Measurements from ENCODE around the gene ASAH2B.
"Not testable (repeated sequence)": the region's sequence is repeated elsewhere in the genome, so short reads cannot be mapped to it uniquely, and the experiment has no call there.

GRCh38 chr10:50742820-50743219 lies 3.1 kb downstream of the ASAH2B start:
- not testable (repeated sequence) for TF ChIP-seq CTCF (IDR thresholded peaks at IDR 0.05 in 8 of 11, conservative IDR thresholded peaks at IDR 0.05 in 3 of 11); POLR2A (IDR thresholded peaks at IDR 0.05)
